Neural progenitor cell (in vitro differentiated cells): Measurements from ENCODE around the gene CD46.
"Not testable (repeated sequence)": the region's sequence is repeated elsewhere in the genome, so short reads cannot be mapped to it uniquely, and the experiment has no call there.

ENCODE experiments used
- EZH2 ChIP-seq: fragments of 200-600 bp; sonication (generic); IDR thresholded peaks from 2 replicates; pipeline ENCODE4 v1.6.1; 2017; ENCODE audit warnings: antibody characterized with exemption, mild to moderate bottlenecking, moderate library complexity
- EZH2phosphoT487 ChIP-seq: fragments of 200-600 bp; sonication (generic); IDR thresholded peaks from 2 replicates; pipeline ENCODE4 v1.6.1; 2017; ENCODE audit warnings: antibody characterized with exemption
- TF ChIP-seq, protein P1 (sequence below): fragments of 200-600 bp; sonication (generic); IDR thresholded peaks from 2 replicates; pipeline ENCODE4 v1.5.1; 2017; ENCODE audit warnings: antibody characterized with exemption, mild to moderate bottlenecking

GRCh38 chr1:207770514-207770913 is 18.7 kb downstream of the CD46 start:
- TF ChIP-seq, protein P1, sequence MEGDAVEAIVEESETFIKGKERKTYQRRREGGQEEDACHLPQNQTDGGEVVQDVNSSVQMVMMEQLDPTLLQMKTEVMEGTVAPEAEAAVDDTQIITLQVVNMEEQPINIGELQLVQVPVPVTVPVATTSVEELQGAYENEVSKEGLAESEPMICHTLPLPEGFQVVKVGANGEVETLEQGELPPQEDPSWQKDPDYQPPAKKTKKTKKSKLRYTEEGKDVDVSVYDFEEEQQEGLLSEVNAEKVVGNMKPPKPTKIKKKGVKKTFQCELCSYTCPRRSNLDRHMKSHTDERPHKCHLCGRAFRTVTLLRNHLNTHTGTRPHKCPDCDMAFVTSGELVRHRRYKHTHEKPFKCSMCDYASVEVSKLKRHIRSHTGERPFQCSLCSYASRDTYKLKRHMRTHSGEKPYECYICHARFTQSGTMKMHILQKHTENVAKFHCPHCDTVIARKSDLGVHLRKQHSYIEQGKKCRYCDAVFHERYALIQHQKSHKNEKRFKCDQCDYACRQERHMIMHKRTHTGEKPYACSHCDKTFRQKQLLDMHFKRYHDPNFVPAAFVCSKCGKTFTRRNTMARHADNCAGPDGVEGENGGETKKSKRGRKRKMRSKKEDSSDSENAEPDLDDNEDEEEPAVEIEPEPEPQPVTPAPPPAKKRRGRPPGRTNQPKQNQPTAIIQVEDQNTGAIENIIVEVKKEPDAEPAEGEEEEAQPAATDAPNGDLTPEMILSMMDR, result not testable (repeated sequence)
- not testable (repeated sequence) for TF ChIP-seq EZH2phosphoT487, EZH2
